ENCODE results near the gene MPC1.
A peak's percentile ranks its signal among the peaks of the same experiment; 100 is the strongest.

Gene MPC1

GRCh38 chr6:166382933-166383801 is at the start of gene MPC1:
TSS of gene MPC1 (minus strand) at chr6:166382940. CDS start at chr6:166382876, 64 bp downstream.
- DNase-seq (ENCODE audit: low read depth, low spot score) = peak; percentile 67

GRCh38 chr6:166430269-166430668 is 47.5 kb upstream of the MPC1 start:
- no peak for DNase-seq (ENCODE audit: low read depth, low spot score)

- DNase-seq (ENCODE audit: low read depth, low spot score) = no peak
These were observed 41.7 kb upstream of the MPC1 start for GRCh38 chr6:166424431-166424830.

GRCh38 chr6:166423781-166424180 is 41.0 kb upstream of the MPC1 start:
- no peak for DNase-seq (ENCODE audit: low read depth, low spot score)

GRCh38 chr6:166423051-166423745 is 40.5 kb upstream of the MPC1 start:
- DNase-seq (ENCODE audit: low read depth, low spot score) = no peak

- no peak for DNase-seq (ENCODE audit: low read depth, low spot score)
These were observed 39.6 kb upstream of the MPC1 start for GRCh38 chr6:166422201-166422940.

- no peak for DNase-seq (ENCODE audit: low read depth, low spot score)
These were observed 37.6 kb upstream of the MPC1 start for GRCh38 chr6:166420351-166420750.

GRCh38 chr6:166419717-166420116 is 37.0 kb upstream of the MPC1 start:
- no peak for DNase-seq (ENCODE audit: low read depth, low spot score)

GRCh38 chr6:166419286-166419685 is 36.5 kb upstream of the MPC1 start:
- DNase-seq (ENCODE audit: low read depth, low spot score) = no peak

GRCh38 chr6:166418691-166419143 is 36.0 kb upstream of the MPC1 start:
- no peak for DNase-seq (ENCODE audit: low read depth, low spot score)

GRCh38 chr6:166417285-166417691 is 34.5 kb upstream of the MPC1 start:
- DNase-seq (ENCODE audit: low read depth, low spot score) = no peak

- no peak for DNase-seq (ENCODE audit: low read depth, low spot score)
These were observed 33.1 kb upstream of the MPC1 start for GRCh38 chr6:166415833-166416347.

- DNase-seq (ENCODE audit: low read depth, low spot score) = no peak
These were observed 32.6 kb upstream of the MPC1 start for GRCh38 chr6:166415306-166415705.

GRCh38 chr6:166413491-166413951 is 30.8 kb upstream of the MPC1 start:
- no peak for DNase-seq (ENCODE audit: low read depth, low spot score)

GRCh38 chr6:166412911-166413384 is 30.2 kb upstream of the MPC1 start:
- no peak for DNase-seq (ENCODE audit: low read depth, low spot score)

GRCh38 chr6:166412156-166412910 is 29.6 kb upstream of the MPC1 start:
- no peak for DNase-seq (ENCODE audit: low read depth, low spot score)

GRCh38 chr6:166411721-166412151 is 29.0 kb upstream of the MPC1 start:
- no peak for DNase-seq (ENCODE audit: low read depth, low spot score)

GRCh38 chr6:166411271-166411670 is 28.5 kb upstream of the MPC1 start:
- no peak for DNase-seq (ENCODE audit: low read depth, low spot score)

- DNase-seq (ENCODE audit: low read depth, low spot score) = no peak
These were observed 27.7 kb upstream of the MPC1 start for GRCh38 chr6:166410426-166410935.

GRCh38 chr6:166408936-166409755 is 26.4 kb upstream of the MPC1 start:
- no peak for DNase-seq (ENCODE audit: low read depth, low spot score)

All from iPS DF 19.7 (cell line).